H7 (cell line): ENCODE measurements around the gene PTGR3. TPM values are rescaled to one million over a fixed set of nuclear protein-coding genes. Genes with fewer than 3 reads are reported as not detected.

ENCODE experiments used
- DNase-seq: peaks from one replicate; pipeline ENCODE4 v3.0.0; 2012
- H3K27me3 ChIP-seq: 2 replicates; pipeline ENCODE4 v1.6.0; 2011; ENCODE audit warnings: mild to moderate bottlenecking, low read length; ENCODE audit not compliant: control insufficient read depth, insufficient read depth
- H3K36me3 ChIP-seq: replicated peaks from 2 replicates; pipeline ENCODE4 v1.5.1; 2011; ENCODE audit warnings: low read length; ENCODE audit not compliant: control insufficient read depth, insufficient read depth
- H3K4me3 ChIP-seq: 2 replicates; pipeline ENCODE4 v1.5.1; 2011; ENCODE audit warnings: low read depth, mild to moderate bottlenecking, control low read depth, low read length, moderate library complexity; ENCODE audit not compliant: insufficient read depth
- total RNA-seq: library from RNA; depleted of rRNA; stranded (reverse); fragments of >200 nt; shearing (Covaris generic); gene quantifications from 2 replicates; pipeline ENCODE4 v1.2.3, GENCODE V29; 2014

Gene PTGR3
- total RNA-seq, 1 experiment from 2014 or later: 18.1 TPM

GRCh38 chr18:75246721-75247610 is 38.0 kb upstream of the PTGR3 start:
- no peak overlapping the region for H3K4me3 ChIP-seq
- no peaks in the 10 kb centered on the region for H3K36me3 ChIP-seq
- no peaks in the 10 kb centered on the region for H3K27me3 ChIP-seq
- no peak for DNase-seq

GRCh38 chr18:75244351-75245313 is 35.7 kb upstream of the PTGR3 start:
- peak; percentile 85 for DNase-seq
- no peak overlapping the region for H3K4me3 ChIP-seq
- no peaks in the 10 kb centered on the region for H3K27me3 ChIP-seq
- H3K36me3 ChIP-seq: no peaks in the 10 kb centered on the region

GRCh38 chr18:75241705-75242104 is 32.8 kb upstream of the PTGR3 start:
- Histone ChIP-seq H3K27me3 (no peaks in the 10 kb centered on the region), H3K4me3 (no peak overlapping the region), H3K36me3 (no peaks in the 10 kb centered on the region)
- no peak for DNase-seq

GRCh38 chr18:75240433-75240832 is 31.5 kb upstream of the PTGR3 start:
- H3K27me3 ChIP-seq: no peaks in the 10 kb centered on the region
- H3K36me3 ChIP-seq: no peaks in the 10 kb centered on the region
- peak; percentile 64 for DNase-seq
- H3K4me3 ChIP-seq: no peak overlapping the region

GRCh38 chr18:75238786-75239185 is 29.8 kb upstream of the PTGR3 start:
- H3K4me3 ChIP-seq: no peak overlapping the region
- DNase-seq: no peak
- H3K27me3 ChIP-seq: no peaks in the 10 kb centered on the region
- no peaks in the 10 kb centered on the region for H3K36me3 ChIP-seq

- Histone ChIP-seq H3K4me3 (no peak overlapping the region), H3K36me3 (no peaks in the 10 kb centered on the region), H3K27me3 (no peaks in the 10 kb centered on the region)
- no peak for DNase-seq
Measured at GRCh38 chr18:75238100-75238499, 29.2 kb upstream of the PTGR3 start.

GRCh38 chr18:75235896-75236295 is 27.0 kb upstream of the PTGR3 start:
- H3K4me3 ChIP-seq: no peak overlapping the region

GRCh38 chr18:75234901-75235300 is 26.0 kb upstream of the PTGR3 start:
- no peak for DNase-seq
- no peaks in the 10 kb centered on the region for H3K36me3 ChIP-seq
- H3K27me3 ChIP-seq: no peaks in the 10 kb centered on the region
- H3K4me3 ChIP-seq: no peak overlapping the region

More at GRCh38 chr18:75235896-75236295, 27.0 kb upstream of the PTGR3 start:
- no peak for DNase-seq
- Histone ChIP-seq H3K36me3 (no peaks in the 10 kb centered on the region), H3K27me3 (no peaks in the 10 kb centered on the region)

GRCh38 chr18:75231053-75231406 is 22.1 kb upstream of the PTGR3 start:
- no peaks in the 10 kb centered on the region for H3K27me3 ChIP-seq
- H3K36me3 ChIP-seq: no peaks in the 10 kb centered on the region
- H3K4me3 ChIP-seq: no peak overlapping the region
- DNase-seq: no peak

- no peak for DNase-seq
- H3K27me3 ChIP-seq: no peaks in the 10 kb centered on the region
- H3K4me3 ChIP-seq: no peak overlapping the region
- H3K36me3 ChIP-seq: no peaks in the 10 kb centered on the region
Measured at GRCh38 chr18:75230163-75231052, 21.5 kb upstream of the PTGR3 start.

- H3K27me3 ChIP-seq: no peaks in the 10 kb centered on the region
- no peaks in the 10 kb centered on the region for H3K36me3 ChIP-seq
- H3K4me3 ChIP-seq: no peak overlapping the region
- DNase-seq: no peak
Measured at GRCh38 chr18:75229437-75229836, 20.5 kb upstream of the PTGR3 start.

- DNase-seq: no peak
- no peaks in the 10 kb centered on the region for H3K36me3 ChIP-seq
- H3K27me3 ChIP-seq: no peaks in the 10 kb centered on the region
- no peak overlapping the region for H3K4me3 ChIP-seq
Measured at GRCh38 chr18:75228967-75229366, 20.0 kb upstream of the PTGR3 start.

GRCh38 chr18:75227535-75228296 is 18.8 kb upstream of the PTGR3 start:
- Histone ChIP-seq H3K4me3 (no peak overlapping the region), H3K36me3 (no peaks in the 10 kb centered on the region), H3K27me3 (no peaks in the 10 kb centered on the region)
- no peak for DNase-seq
